Neural cell (in vitro differentiated cells): ENCODE results near the gene PDAP1. TPM values are rescaled to one million over a fixed set of nuclear protein-coding genes. Genes with fewer than 3 reads are reported as not detected.
"Not testable (repeated sequence)": the region's sequence is repeated elsewhere in the genome, so short reads cannot be mapped to it uniquely, and the experiment has no call there.

ENCODE experiments used
- H2AFZ ChIP-seq: fragments of 200-600, 300-800 bp; sonication (generic), shearing (Covaris generic); 2 replicates; pipeline ENCODE4 v1.6.0; 2014; ENCODE audit warnings: low read depth, mild to moderate bottlenecking, antibody characterized with exemption, low read length, moderate library complexity
- H3F3A ChIP-seq: fragments of 200-600 bp; shearing (Covaris generic); 2 replicates; pipeline ENCODE4 v1.6.1; 2016; ENCODE audit warnings: mild to moderate bottlenecking, moderate library complexity, mixed read lengths, antibody characterized with exemption, low read length; ENCODE audit not compliant: insufficient read depth, poor library complexity, severe bottlenecking
- H3K27ac ChIP-seq: fragments of 200-600, 300-800 bp; sonication (generic), shearing (Covaris generic); 2 replicates; pipeline ENCODE4 v1.5.1; 2014; ENCODE audit warnings: mild to moderate bottlenecking, low read length, moderate library complexity
- H3K27me3 ChIP-seq: fragments of 300-800, 200-600 bp; sonication (generic), shearing (Covaris generic); 2 replicates; pipeline ENCODE4 v1.6.0; 2014; ENCODE audit warnings: mild to moderate bottlenecking, low read depth, low read length, moderate library complexity; ENCODE audit not compliant: insufficient read depth
- H3K36me3 ChIP-seq: fragments of 300-800, 200-600 bp; sonication (generic), shearing (Covaris generic); 2 replicates; pipeline ENCODE4 v1.5.1; 2014; ENCODE audit warnings: mild to moderate bottlenecking, antibody characterized with exemption, low read length, moderate library complexity; ENCODE audit not compliant: insufficient read depth
- H3K4me2 ChIP-seq: fragments of 300-800, 200-600 bp; sonication (generic), shearing (Covaris generic); 2 replicates; pipeline ENCODE4 v1.6.0; 2014; ENCODE audit warnings: mild to moderate bottlenecking, low read length
- H3K4me3 ChIP-seq: fragments of 300-800, 200-600 bp; sonication (generic), shearing (Covaris generic); 2 replicates; pipeline ENCODE4 v1.5.1; 2014; ENCODE audit warnings: mild to moderate bottlenecking, low read length, moderate library complexity
- H3K79me2 ChIP-seq: fragments of 200-600 bp; shearing (Covaris generic); replicated peaks from 2 replicates; pipeline ENCODE4 v1.6.0; 2014; ENCODE audit warnings: mild to moderate bottlenecking, low read length, moderate library complexity; ENCODE audit not compliant: insufficient read depth
- H3K9ac ChIP-seq: fragments of 300-800, 200-600 bp; sonication (generic), shearing (Covaris generic); 2 replicates; pipeline ENCODE4 v1.6.1; 2016; ENCODE audit warnings: mild to moderate bottlenecking, low read length, mixed read lengths
- H3K9me2 ChIP-seq: fragments of 200-600 bp; shearing (Covaris generic); 2 replicates; pipeline ENCODE4 v1.6.1; 2016; ENCODE audit warnings: mild to moderate bottlenecking, low read length, mixed read lengths; ENCODE audit not compliant: insufficient read depth
- H3K9me3 ChIP-seq: fragments of 200-600, 300-800 bp; sonication (generic), shearing (Covaris generic); 2 replicates; pipeline ENCODE4 v1.6.1; 2016; ENCODE audit warnings: mild to moderate bottlenecking, mixed run types, low read length, moderate library complexity, mixed read lengths
- H4K20me1 ChIP-seq: fragments of 200-600 bp; shearing (Covaris generic); 2 replicates; pipeline ENCODE4 v1.6.1; 2016; ENCODE audit warnings: mild to moderate bottlenecking, mixed run types; ENCODE audit not compliant: insufficient read depth
- EP300 ChIP-seq: fragments of 450-650 bp; conservative IDR thresholded peaks from 2 replicates; pipeline ENCODE4 v1.6.1; 2014; ENCODE audit warnings: antibody characterized with exemption, mild to moderate bottlenecking, moderate library complexity; ENCODE audit not compliant: poor library complexity, severe bottlenecking
- EZH2 ChIP-seq: fragments of 200-600, 300-800 bp; shearing (Covaris generic), sonication (generic); IDR thresholded peaks from 2 replicates; pipeline ENCODE4 v1.6.1; 2014; ENCODE audit warnings: antibody characterized with exemption, low read length, borderline replicate concordance, mild to moderate bottlenecking; ENCODE audit not compliant: insufficient read depth, poor library complexity, severe bottlenecking
- MXI1 ChIP-seq: fragments of 450-650 bp; conservative IDR thresholded peaks from 2 replicates; pipeline ENCODE4 v1.6.1; 2014; ENCODE audit warnings: antibody characterized with exemption, mild to moderate bottlenecking; ENCODE audit not compliant: poor library complexity, severe bottlenecking
- POLR2AphosphoS5 ChIP-seq: IDR thresholded peaks from 2 replicates; pipeline ENCODE4 v1.6.1; 2012
- RAD21 ChIP-seq: fragments of 450-650 bp; conservative IDR thresholded peaks from 2 replicates; pipeline ENCODE4 v1.6.1; 2014; ENCODE audit warnings: antibody characterized with exemption, mild to moderate bottlenecking, moderate library complexity
- SMC3 ChIP-seq: fragments of 450-650 bp; conservative IDR thresholded peaks from 2 replicates; pipeline ENCODE4 v1.6.1; 2014; ENCODE audit warnings: antibody characterized with exemption, mild to moderate bottlenecking, moderate library complexity; ENCODE audit not compliant: poor library complexity
- TAF1 ChIP-seq: IDR thresholded peaks from 2 replicates; pipeline ENCODE4 v1.6.1; 2012; ENCODE audit warnings: low read depth
- polyA plus RNA-seq: library from polyadenylated mRNA; depleted of rRNA; stranded (reverse); fragments of >200 nt; gene quantifications from 2 replicates; pipeline ENCODE4 v1.2.3, GENCODE V29; 2014
- TF ChIP-seq, protein P1 (sequence below): IDR thresholded peaks from 2 replicates; pipeline ENCODE4 v1.6.1; 2012; ENCODE audit warnings: borderline replicate concordance
- TF ChIP-seq, protein P2 (sequence below): fragments of 450-650 bp; IDR thresholded peaks from 2 replicates; pipeline ENCODE4 v1.5.1; 2014; ENCODE audit warnings: antibody characterized with exemption, mild to moderate bottlenecking, moderate library complexity; ENCODE audit not compliant: poor library complexity, severe bottlenecking

The PDAP1 gene
- polyA plus RNA-seq, 1 donor from 2014 or later, result 185 TPM

DNA sequence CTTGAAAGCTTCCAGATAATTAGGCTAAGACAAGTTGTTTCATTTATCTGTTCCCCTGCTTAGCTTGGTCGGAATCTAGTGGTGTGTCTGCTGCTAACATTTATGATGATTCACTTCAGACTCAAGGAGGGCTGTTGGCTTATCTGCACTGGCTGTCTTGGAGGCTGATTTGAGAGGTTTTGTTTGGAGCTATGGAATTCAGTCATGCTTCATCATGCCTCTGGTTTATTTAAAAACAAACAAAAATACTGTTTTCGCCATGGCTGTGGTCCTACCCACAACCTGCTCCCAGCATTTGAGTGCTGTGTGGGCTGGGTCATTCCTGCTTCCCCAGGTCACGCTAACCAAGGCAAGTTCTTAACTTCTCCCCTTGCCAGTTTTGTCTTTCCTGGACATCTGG lies 45.6 kb downstream of the PDAP1 start:
- Histone ChIP-seq H3K4me2 (no peak overlapping the region), H3F3A (no peaks in the 10 kb centered on the region), H3K4me3 (no peak overlapping the region), H3K36me3 (peaks cover 3% of the 10 kb centered on the region), H3K27me3 (no peaks in the 10 kb centered on the region), H3K9ac (no peak overlapping the region), H3K9me3 (no peaks in the 10 kb centered on the region), H3K79me2 (no peaks in the 10 kb centered on the region), H4K20me1 (no peaks in the 10 kb centered on the region), H2AFZ (no peak overlapping the region), H3K27ac (no peak overlapping the region), H3K9me2 (no peaks in the 10 kb centered on the region)
- TF ChIP-seq SMC3 (no peak), POLR2AphosphoS5 (no peak), RAD21 (no peak), EP300 (no peak), EZH2 (no peak), TAF1 (no peak), MXI1 (no peak)
- TF ChIP-seq, protein P1, sequence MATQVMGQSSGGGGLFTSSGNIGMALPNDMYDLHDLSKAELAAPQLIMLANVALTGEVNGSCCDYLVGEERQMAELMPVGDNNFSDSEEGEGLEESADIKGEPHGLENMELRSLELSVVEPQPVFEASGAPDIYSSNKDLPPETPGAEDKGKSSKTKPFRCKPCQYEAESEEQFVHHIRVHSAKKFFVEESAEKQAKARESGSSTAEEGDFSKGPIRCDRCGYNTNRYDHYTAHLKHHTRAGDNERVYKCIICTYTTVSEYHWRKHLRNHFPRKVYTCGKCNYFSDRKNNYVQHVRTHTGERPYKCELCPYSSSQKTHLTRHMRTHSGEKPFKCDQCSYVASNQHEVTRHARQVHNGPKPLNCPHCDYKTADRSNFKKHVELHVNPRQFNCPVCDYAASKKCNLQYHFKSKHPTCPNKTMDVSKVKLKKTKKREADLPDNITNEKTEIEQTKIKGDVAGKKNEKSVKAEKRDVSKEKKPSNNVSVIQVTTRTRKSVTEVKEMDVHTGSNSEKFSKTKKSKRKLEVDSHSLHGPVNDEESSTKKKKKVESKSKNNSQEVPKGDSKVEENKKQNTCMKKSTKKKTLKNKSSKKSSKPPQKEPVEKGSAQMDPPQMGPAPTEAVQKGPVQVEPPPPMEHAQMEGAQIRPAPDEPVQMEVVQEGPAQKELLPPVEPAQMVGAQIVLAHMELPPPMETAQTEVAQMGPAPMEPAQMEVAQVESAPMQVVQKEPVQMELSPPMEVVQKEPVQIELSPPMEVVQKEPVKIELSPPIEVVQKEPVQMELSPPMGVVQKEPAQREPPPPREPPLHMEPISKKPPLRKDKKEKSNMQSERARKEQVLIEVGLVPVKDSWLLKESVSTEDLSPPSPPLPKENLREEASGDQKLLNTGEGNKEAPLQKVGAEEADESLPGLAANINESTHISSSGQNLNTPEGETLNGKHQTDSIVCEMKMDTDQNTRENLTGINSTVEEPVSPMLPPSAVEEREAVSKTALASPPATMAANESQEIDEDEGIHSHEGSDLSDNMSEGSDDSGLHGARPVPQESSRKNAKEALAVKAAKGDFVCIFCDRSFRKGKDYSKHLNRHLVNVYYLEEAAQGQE, result no peak
- TF ChIP-seq, protein P2, sequence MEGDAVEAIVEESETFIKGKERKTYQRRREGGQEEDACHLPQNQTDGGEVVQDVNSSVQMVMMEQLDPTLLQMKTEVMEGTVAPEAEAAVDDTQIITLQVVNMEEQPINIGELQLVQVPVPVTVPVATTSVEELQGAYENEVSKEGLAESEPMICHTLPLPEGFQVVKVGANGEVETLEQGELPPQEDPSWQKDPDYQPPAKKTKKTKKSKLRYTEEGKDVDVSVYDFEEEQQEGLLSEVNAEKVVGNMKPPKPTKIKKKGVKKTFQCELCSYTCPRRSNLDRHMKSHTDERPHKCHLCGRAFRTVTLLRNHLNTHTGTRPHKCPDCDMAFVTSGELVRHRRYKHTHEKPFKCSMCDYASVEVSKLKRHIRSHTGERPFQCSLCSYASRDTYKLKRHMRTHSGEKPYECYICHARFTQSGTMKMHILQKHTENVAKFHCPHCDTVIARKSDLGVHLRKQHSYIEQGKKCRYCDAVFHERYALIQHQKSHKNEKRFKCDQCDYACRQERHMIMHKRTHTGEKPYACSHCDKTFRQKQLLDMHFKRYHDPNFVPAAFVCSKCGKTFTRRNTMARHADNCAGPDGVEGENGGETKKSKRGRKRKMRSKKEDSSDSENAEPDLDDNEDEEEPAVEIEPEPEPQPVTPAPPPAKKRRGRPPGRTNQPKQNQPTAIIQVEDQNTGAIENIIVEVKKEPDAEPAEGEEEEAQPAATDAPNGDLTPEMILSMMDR, result no peak

DNA sequence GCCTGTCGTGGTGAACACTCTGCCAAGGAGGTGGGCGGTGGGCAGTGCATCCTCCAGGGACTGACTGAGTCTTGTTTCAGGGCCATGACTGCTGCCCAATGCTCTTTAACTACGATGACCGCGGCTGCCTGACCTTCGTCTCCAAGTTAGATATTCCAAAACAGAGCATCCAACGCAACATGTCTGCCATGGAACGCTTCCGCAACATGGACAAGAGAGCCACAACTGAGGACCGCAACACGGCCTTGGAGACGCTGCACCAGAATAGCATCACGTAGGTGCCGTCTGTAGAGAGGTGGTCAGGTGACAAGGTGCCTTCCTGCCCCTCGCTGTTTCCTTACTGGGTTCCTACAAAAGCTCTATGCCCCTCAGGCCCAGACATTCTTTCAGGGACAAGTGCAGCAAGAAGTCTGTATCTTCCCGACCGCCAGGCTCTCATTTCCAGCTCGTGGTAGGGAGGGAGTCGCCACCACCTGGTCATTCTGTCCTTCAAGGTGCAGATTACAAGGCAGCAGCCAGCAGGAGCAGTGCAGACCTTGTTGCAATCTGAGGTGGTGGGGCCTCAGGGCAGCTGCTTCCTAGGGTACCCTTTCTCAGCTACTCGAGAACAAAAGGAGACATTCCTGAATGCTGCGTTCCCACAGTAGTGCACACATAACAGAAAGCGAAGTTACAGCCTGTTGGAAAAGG lies 48.8 kb downstream of the PDAP1 start:
- no peak for TF ChIP-seq EP300
- TF ChIP-seq EZH2, result no peak
- TF ChIP-seq RAD21, result no peak
- TF ChIP-seq SMC3, result no peak
- TF ChIP-seq POLR2AphosphoS5, result no peak
- TF ChIP-seq TAF1, result no peak
- no peak for TF ChIP-seq MXI1
- TF ChIP-seq, protein P1, result no peak
- TF ChIP-seq, protein P2, result no peak
- H3K4me2 ChIP-seq, result no peak overlapping the region
- no peaks in the 10 kb centered on the region for H3K79me2 ChIP-seq
- no peak overlapping the region for H3K4me3 ChIP-seq
- H2AFZ ChIP-seq, result no peak overlapping the region
- H3K27ac ChIP-seq, result no peak overlapping the region
- no peaks in the 10 kb centered on the region for H4K20me1 ChIP-seq
- H3K9me3 ChIP-seq, result no peaks in the 10 kb centered on the region
- H3K9ac ChIP-seq, result no peak overlapping the region
- H3K9me2 ChIP-seq, result no peaks in the 10 kb centered on the region
- no peaks in the 10 kb centered on the region for H3K36me3 ChIP-seq
- no peaks in the 10 kb centered on the region for H3F3A ChIP-seq
- no peaks in the 10 kb centered on the region for H3K27me3 ChIP-seq

DNA sequence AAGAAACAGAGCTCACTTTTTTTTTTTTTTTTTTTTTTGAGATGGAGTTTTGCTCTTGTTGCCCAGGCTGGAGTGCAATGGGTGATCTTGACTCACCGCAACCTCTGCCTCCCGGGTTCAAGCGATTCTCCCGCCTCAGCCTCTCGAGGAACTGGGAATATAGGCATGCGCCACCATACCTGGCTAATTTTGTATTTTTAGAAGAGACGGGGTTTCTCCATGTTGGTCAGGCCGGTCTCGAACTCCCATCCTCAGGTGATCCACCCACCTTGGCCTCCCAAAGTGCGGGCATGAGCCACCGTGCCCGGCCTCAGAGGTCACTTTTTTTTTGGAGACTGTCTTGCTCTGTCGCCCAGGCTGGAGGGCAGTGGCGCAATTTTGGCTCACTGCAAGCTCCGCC lies 49.9 kb downstream of the PDAP1 start:
- H3K27me3 ChIP-seq, H3K4me3 ChIP-seq, H3K36me3 ChIP-seq, H4K20me1 ChIP-seq, H3K9me3 ChIP-seq, H2AFZ ChIP-seq, H3K27ac ChIP-seq, H3F3A ChIP-seq, H3K4me2 ChIP-seq, H3K9me2 ChIP-seq, H3K79me2 ChIP-seq, H3K9ac ChIP-seq: not testable (repeated sequence)
